Small intestine (tissue), 7 donors: ENCODE measurements around the gene ELP5. TPM values are rescaled to one million over a fixed set of nuclear protein-coding genes. Genes with fewer than 3 reads are reported as not detected.
A peak's percentile ranks its signal among the peaks of the same experiment; 100 is the strongest.

Experiments
- DNase-seq, 2 donors: peaks; one replicate each; pipeline versions ENCODE4 v3.0.0 to v3.0.0-alpha.2; 2013
- FAIRE-seq: peaks from 2 replicates; lab custom pipeline; 2012; peaks lifted over from hg19 to GRCh38; lab: Jason Lieb, UNC
- H3K27ac ChIP-seq, 3 donors: one replicate each; pipeline ENCODE4 v1.5.1; 2013; ENCODE audit warnings: low read length in 2 of 3, mild to moderate bottlenecking in 2 of 3, control low read depth in 1 of 3, inconsistent platforms in 1 of 3, low read depth in 1 of 3, moderate library complexity in 1 of 3
- H3K27me3 ChIP-seq, 3 donors: one replicate each; pipeline ENCODE4 v1.6.1; 2013; ENCODE audit warnings: low read length in 3 of 3, inconsistent platforms in 1 of 3; ENCODE audit not compliant: control insufficient read depth in 3 of 3, insufficient read depth in 3 of 3
- H3K36me3 ChIP-seq, 3 donors: one replicate each; pipeline ENCODE4 v1.6.1; 2013; ENCODE audit warnings: low read length in 3 of 3, inconsistent platforms in 1 of 3, low read depth in 1 of 3, mild to moderate bottlenecking in 1 of 3, moderate library complexity in 1 of 3; ENCODE audit not compliant: control insufficient read depth in 3 of 3, insufficient read depth in 2 of 3
- H3K4me1 ChIP-seq, 3 donors: one replicate each; pipeline ENCODE4 v1.6.1; 2013; ENCODE audit warnings: low read length in 2 of 3, inconsistent platforms in 1 of 3, low read depth in 1 of 3, mild to moderate bottlenecking in 1 of 3, moderate library complexity in 1 of 3; ENCODE audit not compliant: control insufficient read depth in 3 of 3, insufficient read depth in 2 of 3
- H3K4me3 ChIP-seq, 3 donors: one replicate each; pipeline ENCODE4 v1.5.1; 2013; ENCODE audit warnings: low read length in 3 of 3, control low read depth in 1 of 3, inconsistent platforms in 1 of 3, low read depth in 1 of 3, mild to moderate bottlenecking in 1 of 3, moderate library complexity in 1 of 3
- H3K9me3 ChIP-seq, 2 donors: one replicate each; pipeline ENCODE4 v1.6.1; 2013; ENCODE audit warnings: low read depth in 1 of 2, low read length in 1 of 2; ENCODE audit not compliant: control insufficient read depth in 2 of 2, insufficient read depth in 1 of 2
- WGBS, 3 donors: extraction: QIAGEN DNeasy Blood & Tissue Kit; methylation state at CpG; one replicate each; pipeline ENCODE4 v1.1.7; 2013; 5-methylcytosine and 5-hydroxymethylcytosine counted together
- polyA plus RNA-seq, 4 donors: library from polyadenylated mRNA; stranded (reverse) in 3 of 4; unstranded in 1 of 4; fragments of 200-250 nt in 3 of 4; fragments of 120-200 nt in 1 of 4; gene quantifications; one replicate each; pipeline versions ENCODE4 v1.2.1 to v1.2.3, GENCODE V29; 2013
- donor health status: healthy with polysubstance abuse.
- donor health status: control.
- donor health status: control.
- donor health status: Bipolar disorder and iron deficiency.
- donor health status: healthy.

Gene ELP5
- polyA plus RNA-seq, 4 donors = 31.3 to 84.6 (median 45.4) TPM

DNA sequence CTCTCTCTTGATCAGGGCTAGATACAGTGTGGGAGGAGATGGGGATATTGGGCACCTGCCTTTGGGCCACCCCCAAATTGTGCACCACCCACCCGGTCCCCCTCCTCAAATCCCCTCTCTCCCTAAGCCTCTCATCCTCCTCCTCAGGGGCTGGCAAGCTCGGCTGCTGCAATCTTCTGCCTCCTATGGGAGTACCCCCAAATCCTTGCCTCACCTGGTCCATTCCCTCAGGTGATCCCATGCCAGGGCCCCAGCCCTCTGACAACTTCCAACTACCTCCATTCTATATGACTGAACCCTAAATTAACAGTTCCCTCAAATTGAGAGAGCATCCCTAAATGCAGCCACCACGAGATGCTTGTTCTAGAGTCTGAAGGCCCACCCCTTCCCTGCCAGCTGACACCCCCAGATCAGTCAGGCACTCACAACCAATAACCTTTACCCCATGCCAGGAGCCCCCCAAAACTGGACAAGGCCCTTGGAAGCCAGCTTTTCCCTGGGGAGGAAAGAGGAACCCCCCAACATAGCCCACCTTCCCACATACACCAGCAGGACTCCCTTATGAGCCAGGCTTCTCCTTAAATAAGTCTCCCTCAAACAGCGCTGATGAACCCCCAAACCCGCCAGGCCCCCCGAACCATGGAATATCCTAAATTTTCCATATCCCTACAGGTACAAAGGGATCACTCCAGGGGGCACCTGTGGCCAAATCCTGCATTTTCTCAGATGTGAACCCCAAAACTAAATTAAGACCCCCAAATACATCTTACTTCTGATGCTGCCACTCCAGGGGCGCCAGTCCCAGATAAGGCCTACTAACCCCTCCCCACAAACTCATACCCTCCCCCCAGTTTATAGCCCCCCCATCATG is 35.5 kb upstream of the ELP5 start:
- peaks cover 0 to 9% (median 0%) of the 10 kb centered on the region in 3 donors for H3K36me3 ChIP-seq
- peaks cover 0 to 44% (median 12%) of the 10 kb centered on the region in 3 donors for H3K4me1 ChIP-seq
- DNase-seq (no peak), FAIRE-seq (no peak)
- no peaks in the 10 kb centered on the region for H3K9me3 ChIP-seq
- H3K27me3 ChIP-seq = peaks cover 0 to 37% (median 0%) of the 10 kb centered on the region in 3 donors
- WGBS, 3 donors = 35 to 61% (median 51%) methylated on average over 7 of the region's 7 CpGs
- peak overlapping the region in 2 of 3 donors; percentile 17 to 41 for H3K4me3 ChIP-seq
- H3K27ac ChIP-seq = peak overlapping the region in 1 of 3 donors; percentile 43

DNA sequence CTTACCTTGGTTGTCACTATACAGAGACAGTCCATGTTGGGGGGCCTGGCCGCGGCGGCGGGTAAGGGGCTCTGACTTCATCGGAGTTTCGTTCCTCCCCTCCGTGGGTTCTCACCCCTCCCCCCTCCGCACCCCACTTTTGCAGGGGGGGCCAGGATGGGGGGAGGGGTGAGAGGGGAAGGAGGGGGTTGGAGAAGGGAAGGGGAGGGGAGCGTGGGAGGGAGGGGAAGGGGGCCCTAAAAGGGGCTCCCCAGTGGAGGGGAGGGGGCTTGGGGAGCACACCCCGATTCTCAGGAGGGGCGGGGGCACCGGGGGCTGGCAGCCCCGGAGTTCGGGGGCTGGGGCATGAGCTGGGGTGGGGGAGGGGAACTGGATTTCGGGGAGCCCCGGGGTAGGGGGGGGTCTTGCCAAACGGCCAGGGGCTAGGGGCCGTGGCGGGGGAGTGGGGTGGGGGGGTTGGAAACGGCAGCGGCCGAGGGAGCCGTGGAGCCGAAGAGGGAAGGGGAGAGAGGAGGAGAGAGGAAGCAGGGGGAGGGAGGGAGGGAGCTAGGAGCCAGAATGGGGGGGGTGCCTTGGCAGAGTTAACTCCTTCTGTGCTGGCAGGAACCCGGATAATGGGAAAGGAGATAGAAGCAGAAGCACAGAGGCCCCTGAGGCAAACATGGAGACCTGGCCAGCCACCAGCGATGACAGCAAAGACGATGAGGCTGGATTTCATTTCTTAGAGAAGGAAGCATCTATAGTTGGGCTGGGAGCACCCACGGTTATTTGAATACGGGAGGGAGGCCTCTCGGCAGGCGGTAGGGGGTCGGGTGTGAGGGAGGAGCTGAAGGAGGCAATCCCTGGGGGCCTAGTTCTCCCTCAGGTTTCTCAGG is 34.7 kb upstream of the ELP5 start:
- DNase-seq = peak in 1 of 2 donors; percentile 54
- Histone ChIP-seq H3K27me3 (peaks cover 0 to 30% (median 0%) of the 10 kb centered on the region in 3 donors), H3K4me3 (peak overlapping the region in 2 of 3 donors; percentile 17 to 41), H3K36me3 (peaks cover 3 to 18% (median 4%) of the 10 kb centered on the region in 3 donors), H3K9me3 (no peaks in the 10 kb centered on the region), H3K27ac (peak overlapping the region in 2 of 3 donors; percentile 32 to 43), H3K4me1 (peaks cover 0 to 50% (median 12%) of the 10 kb centered on the region in 3 donors)
- FAIRE-seq = no peak
- 6 to 10% (median 8%) methylated on average over 27 to 32 of the region's 32 CpGs for WGBS, 3 donors

GRCh38 chr17:7218166-7218565 is 33.8 kb upstream of the ELP5 start:
- Histone ChIP-seq H3K27ac (peak overlapping the region in 2 of 3 donors; percentile 21 to 32), H3K4me1 (peaks cover 0 to 50% (median 12%) of the 10 kb centered on the region in 3 donors), H3K9me3 (no peaks in the 10 kb centered on the region), H3K27me3 (peaks cover 0 to 26% (median 0%) of the 10 kb centered on the region in 3 donors), H3K4me3 (peak overlapping the region in 1 of 3 donors; percentile 36), H3K36me3 (peaks cover 4 to 26% (median 11%) of the 10 kb centered on the region in 3 donors)
- DNase-seq (no peak), FAIRE-seq (no peak)
- 66 to 76% (median 74%) methylated on average over 6 of the region's 6 CpGs for WGBS, 3 donors

GRCh38 chr17:7218758-7219157 is 33.3 kb upstream of the ELP5 start:
- Histone ChIP-seq H3K27me3 (peaks cover 0 to 20% (median 0%) of the 10 kb centered on the region in 3 donors), H3K27ac (peak overlapping the region in 1 of 3 donors; percentile 8), H3K36me3 (peaks cover 7 to 32% (median 12%) of the 10 kb centered on the region in 3 donors), H3K4me3 (no peak overlapping the region), H3K4me1 (peaks cover 0 to 48% (median 11%) of the 10 kb centered on the region in 3 donors), H3K9me3 (no peaks in the 10 kb centered on the region)
- DNase-seq (no peak), FAIRE-seq (no peak)
- WGBS, 3 donors = 70 to 91% (median 74%) methylated on average over 6 of the region's 6 CpGs

GRCh38 chr17:7219229-7219811 is 32.7 kb upstream of the ELP5 start:
- FAIRE-seq = no peak
- Histone ChIP-seq H3K9me3 (no peaks in the 10 kb centered on the region), H3K27me3 (peaks cover 0 to 20% (median 0%) of the 10 kb centered on the region in 3 donors), H3K36me3 (peaks cover 12 to 38% (median 13%) of the 10 kb centered on the region in 3 donors), H3K4me3 (peak overlapping the region in 2 of 3 donors; percentile 78 to 91), H3K27ac (peak overlapping the region; percentile 93 to 100 (median 99)), H3K4me1 (peaks cover 0 to 45% (median 8%) of the 10 kb centered on the region in 3 donors)
- DNase-seq = no peak
- WGBS, 3 donors = 12 to 20% (median 15%) methylated on average over 12 of the region's 12 CpGs

DNA sequence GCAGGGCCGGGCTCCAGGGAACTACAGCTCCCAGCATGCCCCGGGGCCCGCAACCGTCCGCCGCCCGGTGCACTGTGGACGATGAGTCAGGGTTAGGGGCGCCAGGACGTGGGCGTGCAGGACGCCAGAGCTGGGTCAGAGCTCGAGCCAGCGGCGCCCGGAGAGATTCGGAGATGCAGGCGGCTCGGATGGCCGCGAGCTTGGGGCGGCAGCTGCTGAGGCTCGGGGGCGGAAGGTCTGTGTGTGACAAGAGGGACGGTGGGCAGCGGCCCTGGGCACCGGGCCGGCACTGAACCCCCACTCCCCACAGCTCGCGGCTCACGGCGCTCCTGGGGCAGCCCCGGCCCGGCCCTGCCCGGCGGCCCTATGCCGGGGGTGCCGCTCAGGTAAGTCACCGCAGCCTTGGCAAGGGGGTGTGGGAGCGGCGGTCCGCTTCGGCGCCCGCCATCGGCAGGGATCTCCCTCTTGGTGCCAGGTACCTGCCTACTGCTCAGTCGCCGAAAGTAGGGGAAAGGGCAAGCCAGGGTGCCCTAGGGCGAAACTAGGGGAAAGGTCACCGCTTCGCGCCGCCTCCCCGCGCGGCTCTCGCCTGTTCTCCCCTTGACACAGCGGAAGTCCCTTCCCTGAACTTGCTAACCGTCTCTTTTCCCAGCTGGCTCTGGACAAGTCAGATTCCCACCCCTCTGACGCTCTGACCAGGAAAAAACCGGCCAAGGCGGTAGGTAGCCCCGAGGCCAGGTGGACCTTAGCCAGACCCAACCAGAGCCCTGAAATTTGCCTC is 32.0 kb upstream of the ELP5 start, which contains the start of the genes ACADVL and DLG4:
TSS of gene ACADVL (plus strand) at position 127 of the 781 bp plus-strand sequence. CDS start at position 174, 47 bp downstream.
TSS of gene DLG4 (minus strand) at position 25 of the 781 bp plus-strand sequence.
- Histone ChIP-seq H3K36me3 (peaks cover 12 to 44% (median 16%) of the 10 kb centered on the region in 3 donors), H3K27ac (peak within 1 kb of the TSS; percentile 93 to 100 (median 99)), H3K27me3 (peaks cover 0 to 20% (median 0%) of the 10 kb centered on the region in 3 donors), H3K9me3 (no peaks in the 10 kb centered on the region), H3K4me1 (peaks cover 0 to 45% (median 8%) of the 10 kb centered on the region in 3 donors), H3K4me3 (peak within 1 kb of the TSS; percentile 78 to 91 (median 80))
- no peak for FAIRE-seq
- 0% methylated on average over 46 to 63 of the region's 63 CpGs for WGBS, 3 donors
- DNase-seq = peak; percentile 92

- Histone ChIP-seq H3K27ac (peak overlapping the region; percentile 93 to 100 (median 99)), H3K36me3 (peaks cover 15 to 52% (median 20%) of the 10 kb centered on the region in 3 donors), H3K27me3 (peaks cover 0 to 16% (median 0%) of the 10 kb centered on the region in 3 donors), H3K4me1 (peaks cover 0 to 42% (median 8%) of the 10 kb centered on the region in 3 donors), H3K4me3 (peak overlapping the region in 2 of 3 donors; percentile 78 to 91), H3K9me3 (no peaks in the 10 kb centered on the region)
- FAIRE-seq (no peak), DNase-seq (peak; percentile 78 to 81)
- WGBS, 3 donors = 4 to 30% (median 22%) methylated on average over 11 of the region's 11 CpGs
Observed at GRCh38 chr17:7220593-7221277, 31.3 kb upstream of the ELP5 start.
